Lung (tissue), 12 donors: Measurements from ENCODE around the gene TRMT10A. TPM values are rescaled to one million over a fixed set of nuclear protein-coding genes. Genes with fewer than 3 reads are reported as not detected.

Experiments used
- ATAC-seq: fragments of 200-7000 bp; cut with Tn5 transposase; one replicate; pipeline ENCODE4 v1.9.1; 2020; ENCODE audit warnings: moderate number of reproducible peaks; ENCODE audit not compliant: insufficient read depth, low FRiP score
- DNase-seq, 3 donors: peaks; one replicate each; pipeline ENCODE4 v3.0.0-alpha.2; 2013 to 2017
- H3K27ac ChIP-seq, 2 donors: one replicate each; pipeline ENCODE4 v1.5.1; 2013; ENCODE audit warnings: mild to moderate bottlenecking in 2 of 2, moderate library complexity in 2 of 2, control low read depth in 1 of 2, inconsistent platforms in 1 of 2, low read depth in 1 of 2, low read length in 1 of 2
- H3K27me3 ChIP-seq, 3 donors: one replicate each; pipeline ENCODE4 v1.5.1; 2013; ENCODE audit warnings: low read length in 2 of 3; ENCODE audit not compliant: control insufficient read depth in 3 of 3, insufficient read depth in 3 of 3
- H3K36me3 ChIP-seq, 4 donors: one replicate each; pipeline ENCODE4 v1.5.1; 2013; ENCODE audit warnings: low read length in 4 of 4, mild to moderate bottlenecking in 1 of 4, moderate library complexity in 1 of 4; ENCODE audit not compliant: control insufficient read depth in 4 of 4, insufficient read depth in 4 of 4
- H3K4me1 ChIP-seq, 5 donors: one replicate each; pipeline ENCODE4 v1.5.1; 2013; ENCODE audit warnings: low read length in 5 of 5, mild to moderate bottlenecking in 2 of 5, moderate library complexity in 1 of 5; ENCODE audit not compliant: control insufficient read depth in 5 of 5, insufficient read depth in 5 of 5
- H3K4me3 ChIP-seq: one replicate; pipeline ENCODE4 v1.5.1; 2013; ENCODE audit warnings: mild to moderate bottlenecking, control low read depth, moderate library complexity
- H3K9ac ChIP-seq, 2 donors: one replicate each; pipeline ENCODE4 v1.5.1; 2013; ENCODE audit warnings: low read length in 2 of 2, control low read depth in 1 of 2; ENCODE audit not compliant: insufficient read depth in 1 of 2
- H3K9me3 ChIP-seq, 4 donors: one replicate each; pipeline ENCODE4 v1.5.1; 2013; ENCODE audit warnings: low read length in 3 of 4, mild to moderate bottlenecking in 1 of 4, moderate library complexity in 1 of 4; ENCODE audit not compliant: control insufficient read depth in 4 of 4, insufficient read depth in 3 of 4
- CTCF ChIP-seq: IDR thresholded peaks from 2 replicates; pipeline ENCODE4 v1.5.1; 2012; ENCODE audit warnings: mild to moderate bottlenecking; ENCODE audit errors: control extremely low read depth, extremely low read depth
- WGBS, 2 donors: extraction: QIAGEN DNeasy Blood & Tissue Kit; methylation state at CpG; one replicate each; pipeline ENCODE4 v1.1.7; 2013; 5-methylcytosine and 5-hydroxymethylcytosine counted together
- polyA plus RNA-seq, 2 donors: library from polyadenylated mRNA; stranded (reverse); fragments of 200-250 nt; gene quantifications; one replicate each; pipeline ENCODE4 v1.2.1, GENCODE V29; 2013
- total RNA-seq, 2 donors: library from RNA; depleted of rRNA in 1 of 2; stranded (reverse); fragments of >200 nt in 1 of 2; gene quantifications; one replicate each; pipeline ENCODE4 v1.2.1, GENCODE V29; 2014 to 2021
- donor health status: control.
- donor health status: control.
- donor health status: Bipolar disorder and iron deficiency.
- donor health status: healthy.
- donor health status: DM: yes; HTN: yes; CAD: no.

The TRMT10A gene
- total and polyA plus RNA-seq, 4 donors: 3.0 to 12.2 (median 4.7) TPM

GRCh38 chr4:99574530-99575324 is 10.9 kb upstream of the TRMT10A start, which contains the start of gene MTTP:
Gene MTTP (plus strand): TSS chr4:99574824. CDS start chr4:99574910, 86 bp downstream.
- Histone ChIP-seq H3K9me3 (no peaks in the 10 kb centered on the region), H3K36me3 (no peaks in the 10 kb centered on the region), H3K4me1 (no peaks in the 10 kb centered on the region), H3K4me3 (no peak within 1 kb of the TSS), H3K27me3 (no peaks in the 10 kb centered on the region), H3K27ac (no peak within 1 kb of the TSS), H3K9ac (no peak within 1 kb of the TSS)
- DNase-seq (no peak), ATAC-seq (no peak)
- no peak for TF ChIP-seq CTCF
- 84 to 89% methylated on average over 3 of the region's 3 CpGs for WGBS, 2 donors

GRCh38 chr4:99573735-99574368 is 10.0 kb upstream of the TRMT10A start:
- Histone ChIP-seq H3K36me3 (no peaks in the 10 kb centered on the region), H3K27me3 (no peaks in the 10 kb centered on the region), H3K4me3 (no peak overlapping the region), H3K4me1 (no peaks in the 10 kb centered on the region), H3K27ac (no peak overlapping the region), H3K9ac (no peak overlapping the region), H3K9me3 (no peaks in the 10 kb centered on the region)
- DNase-seq (no peak), ATAC-seq (no peak)
- no peak for TF ChIP-seq CTCF
- 81 to 84% methylated on average over 1 of the region's 1 CpG for WGBS, 2 donors

GRCh38 chr4:99572527-99573240 is 8.8 kb upstream of the TRMT10A start:
- no peak overlapping the region for H3K4me3 ChIP-seq
- H3K27me3 ChIP-seq: no peaks in the 10 kb centered on the region
- TF ChIP-seq CTCF: no peak
- H3K9ac ChIP-seq: no peak overlapping the region
- ATAC-seq (no peak), DNase-seq (no peak)
- H3K36me3 ChIP-seq: no peaks in the 10 kb centered on the region
- H3K27ac ChIP-seq: no peak overlapping the region
- 62 to 77% methylated on average over 6 of the region's 6 CpGs for WGBS, 2 donors
- H3K4me1 ChIP-seq: no peaks in the 10 kb centered on the region
- H3K9me3 ChIP-seq: no peaks in the 10 kb centered on the region
